Stimulated activated CD8-positive, alpha-beta memory T cell treated with anti-CD3 and anti-CD28 coated beads, Interleukin-7, amount 100 ng/mL, for 48 hours (primary cell): ENCODE data around the gene ZSWIM9.
A peak's percentile ranks its signal among the peaks of the same experiment; 100 is the strongest.

Experiments
- DNase-seq, 2 donors: peaks; one replicate each; pipeline ENCODE4 v3.0.0-alpha.2; 2020; ENCODE audit warnings: low read depth in 1 of 2; ENCODE audit errors: extremely low read depth in 1 of 2

The ZSWIM9 gene

DNA sequence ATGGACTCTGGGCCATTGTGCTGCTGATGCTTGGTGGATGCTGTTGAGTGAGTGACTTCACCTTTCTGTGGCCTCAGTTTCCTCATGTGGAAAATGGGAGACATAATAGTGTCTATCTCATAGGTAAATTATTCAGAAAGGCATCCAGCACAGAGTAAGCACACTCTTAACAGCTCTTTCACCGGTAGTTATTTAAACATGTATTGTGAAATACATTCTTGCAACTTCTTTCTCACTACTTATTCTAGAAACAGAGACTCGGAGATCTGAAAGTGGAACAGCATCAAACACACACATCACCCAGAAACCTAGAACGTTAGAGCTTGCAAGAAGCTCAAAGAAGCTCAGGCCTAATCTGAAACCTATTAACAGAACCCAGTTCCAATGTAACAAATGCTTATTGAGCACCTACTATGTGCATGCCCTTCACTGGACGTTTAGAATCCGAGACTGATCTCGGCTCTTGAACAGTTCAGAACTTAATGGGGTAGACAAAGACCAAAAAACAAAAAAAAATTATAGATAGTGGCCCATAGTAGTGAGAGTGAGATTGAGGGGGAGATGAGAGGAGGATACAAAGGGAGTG lies 4.1 kb downstream of the ZSWIM9 start:
- DNase-seq = no peak

DNA sequence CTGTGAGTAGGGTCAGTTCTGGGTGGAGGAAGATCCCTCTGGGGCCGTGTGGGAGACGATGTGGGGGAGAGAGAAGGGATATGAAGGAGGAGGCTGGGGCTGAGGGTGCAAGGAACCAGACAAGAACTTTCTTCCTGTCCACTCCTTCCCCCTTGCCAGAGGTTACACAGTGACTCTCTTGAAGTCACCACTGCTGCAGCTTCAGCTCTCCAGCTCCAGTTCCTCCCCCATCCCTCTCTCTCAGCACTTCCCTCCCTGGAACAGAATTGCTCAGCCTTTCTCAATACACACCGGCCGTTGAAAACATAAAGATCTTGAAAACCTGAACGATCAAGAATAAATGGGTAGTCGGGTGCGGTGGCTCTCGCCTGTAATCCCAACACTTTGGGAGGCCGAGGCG lies 5.1 kb downstream of the ZSWIM9 start:
- no peak for DNase-seq

DNA sequence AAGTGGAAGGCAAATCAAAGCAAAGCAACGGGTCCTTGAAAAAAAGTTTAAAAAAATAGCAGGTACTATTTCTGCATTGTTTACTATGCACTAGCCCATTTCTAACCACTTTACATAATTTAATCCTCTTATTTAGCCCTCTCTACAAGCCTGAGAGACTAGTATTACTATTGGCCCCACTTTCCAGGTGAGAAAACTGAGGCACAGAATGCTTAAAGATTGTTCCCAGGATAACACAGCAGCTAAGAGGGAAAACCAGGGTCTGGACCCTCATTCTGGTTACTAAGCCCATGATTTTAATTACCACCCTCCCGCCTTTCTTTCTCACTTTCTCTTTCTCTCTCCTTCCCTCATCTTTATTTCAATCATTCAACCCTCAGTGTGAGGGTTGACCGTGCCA lies 5.7 kb downstream of the ZSWIM9 start:
- DNase-seq = no peak

DNA sequence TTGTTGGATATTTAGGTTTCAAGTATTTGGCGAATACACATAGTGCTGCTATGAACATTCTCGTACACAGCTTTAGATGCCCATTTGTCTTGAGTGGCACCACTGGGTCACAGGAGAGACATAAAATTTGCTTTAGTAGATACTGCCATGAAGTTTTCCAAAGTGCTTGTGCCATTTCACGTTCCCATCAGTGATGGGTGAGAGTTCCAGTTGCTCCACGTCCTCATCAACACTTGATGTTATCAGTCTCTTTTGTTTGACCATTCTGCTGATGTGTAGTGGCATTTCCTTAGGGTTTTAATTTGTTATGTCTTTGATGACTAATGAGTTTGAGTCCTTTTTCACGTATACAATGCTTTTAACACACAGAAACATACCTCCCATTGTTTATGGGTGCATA lies 11.0 kb downstream of the ZSWIM9 start:
- no peak for DNase-seq

DNA sequence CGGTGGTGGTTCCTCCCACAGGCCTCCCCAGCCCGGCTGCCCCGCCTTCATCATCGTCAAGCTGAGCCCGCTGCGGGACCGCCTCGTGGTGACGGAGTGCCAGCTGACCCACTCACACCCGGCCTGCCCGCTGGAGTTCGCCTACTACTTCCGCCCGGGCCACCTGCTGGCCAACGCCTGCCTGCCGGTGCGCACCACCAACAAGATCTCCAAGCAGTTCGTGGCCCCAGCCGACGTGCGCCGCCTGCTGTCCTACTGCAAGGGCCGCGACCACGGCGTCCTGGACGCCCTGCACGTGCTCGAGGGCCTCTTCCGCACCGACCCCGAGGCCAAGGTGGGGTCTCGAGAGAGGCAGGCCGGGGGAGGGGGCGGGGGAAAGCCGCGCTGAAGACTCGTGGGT lies 12.0 kb downstream of the ZSWIM9 start:
- no peak for DNase-seq

DNA sequence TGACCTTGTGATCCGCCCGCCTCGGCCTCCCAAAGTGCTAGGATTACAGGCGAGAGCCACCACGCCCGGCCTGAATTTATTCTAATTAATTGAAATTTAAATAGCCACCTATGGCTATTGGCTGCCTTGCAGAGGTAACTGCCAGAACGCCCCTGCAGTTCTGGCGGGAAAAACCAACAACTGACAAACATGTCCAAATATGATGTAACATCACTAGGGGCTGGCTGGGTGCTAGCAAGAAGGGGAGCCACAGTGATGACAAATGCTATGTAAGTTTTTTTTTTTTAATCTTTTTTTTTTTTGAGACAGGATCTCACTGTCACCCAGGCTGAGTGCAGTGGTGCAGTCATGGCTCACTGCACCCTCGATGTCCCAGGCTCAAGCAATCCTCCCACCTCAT lies 12.9 kb downstream of the ZSWIM9 start:
- no peak for DNase-seq

DNA sequence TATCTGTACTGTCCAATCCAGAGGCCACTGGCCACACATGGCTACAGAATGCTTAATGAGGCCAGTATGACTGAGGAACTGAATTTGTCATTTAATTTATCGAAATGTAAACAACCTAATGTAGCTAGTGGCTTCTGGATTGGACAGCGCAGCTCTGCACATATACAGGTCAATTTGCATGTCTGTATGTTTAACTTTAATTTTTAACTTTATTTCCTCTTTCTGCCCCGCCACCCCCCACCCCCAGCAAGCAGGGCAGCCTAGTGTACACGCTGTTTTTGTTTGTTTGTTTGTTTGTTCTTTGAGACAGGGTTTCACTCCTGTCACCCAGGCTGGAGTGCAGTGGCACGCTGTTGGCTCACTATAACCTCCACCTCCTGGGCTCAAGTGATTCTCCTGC lies 15.5 kb downstream of the ZSWIM9 start:
- no peak for DNase-seq

DNA sequence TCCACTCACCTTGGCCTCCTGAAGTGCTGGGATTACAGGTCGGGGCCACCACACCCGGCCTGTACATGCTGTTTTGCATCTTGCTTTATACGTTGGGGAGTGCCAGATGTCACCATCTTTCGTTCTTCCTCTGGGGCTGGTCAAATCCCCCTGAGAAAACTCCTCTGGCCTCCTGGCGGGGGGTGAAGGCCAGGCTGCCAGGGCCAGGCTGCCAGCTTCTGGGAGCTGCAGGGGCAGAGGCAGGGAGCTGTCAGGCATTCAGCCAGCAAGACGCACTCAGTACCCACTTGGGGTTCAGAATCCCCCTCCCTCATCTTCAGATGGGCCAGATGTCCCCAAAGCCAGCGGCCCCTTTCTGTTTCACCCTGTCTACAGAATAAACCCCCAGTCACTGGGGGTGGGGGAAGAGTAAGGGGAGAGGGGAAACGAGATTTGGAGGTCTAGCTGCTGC lies 16.1 kb downstream of the ZSWIM9 start:
- no peak for DNase-seq

DNA sequence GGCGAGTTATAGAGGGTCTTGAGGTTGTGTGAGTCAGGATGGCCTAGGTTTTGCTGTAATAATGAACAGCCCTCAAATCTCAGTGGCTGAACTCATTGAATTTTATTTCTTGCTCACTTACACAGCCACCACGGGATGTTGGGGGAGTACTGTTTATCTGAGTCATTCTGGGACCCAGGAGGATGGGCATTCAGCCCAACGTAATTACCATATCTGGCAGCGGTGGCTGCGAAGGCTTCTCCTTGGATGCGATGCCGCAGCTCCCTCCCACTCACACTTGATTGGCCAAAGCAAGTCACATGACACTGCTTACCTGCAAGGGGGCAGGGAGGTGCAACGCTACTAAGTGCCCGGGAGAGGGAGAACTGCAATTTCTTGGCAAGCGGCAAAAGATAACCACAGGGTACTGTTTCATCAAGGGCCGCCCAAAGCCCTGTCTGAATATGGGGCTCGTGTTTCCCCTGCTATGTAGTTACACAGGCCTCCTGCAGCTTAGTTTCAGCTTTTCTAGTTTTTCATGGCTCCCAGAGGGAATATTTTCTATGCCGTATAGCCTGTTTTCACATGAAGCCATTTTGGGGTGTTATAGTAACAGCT lies 19.9 kb downstream of the ZSWIM9 start:
- DNase-seq = peak; percentile 25 to 32

DNA sequence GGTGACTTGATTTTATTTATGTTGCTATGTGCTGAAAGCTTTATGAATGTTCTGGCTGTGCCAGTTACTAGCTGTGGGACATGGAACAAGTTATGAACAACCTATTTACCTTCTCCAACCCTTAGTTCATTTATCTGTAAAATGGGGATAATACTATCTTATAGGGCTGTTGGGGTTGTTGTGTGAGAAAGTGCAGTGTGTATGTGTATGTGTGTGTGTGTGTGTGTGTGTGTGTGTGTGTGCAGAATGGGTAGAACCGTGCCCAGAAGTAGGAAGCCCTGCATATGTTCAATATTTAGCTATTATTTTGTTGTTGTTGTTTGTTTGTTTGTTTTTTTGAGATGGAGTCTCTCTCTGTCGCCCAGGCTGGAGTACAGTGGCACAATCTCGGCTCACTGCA lies 20.4 kb downstream of the ZSWIM9 start:
- no peak for DNase-seq

DNA sequence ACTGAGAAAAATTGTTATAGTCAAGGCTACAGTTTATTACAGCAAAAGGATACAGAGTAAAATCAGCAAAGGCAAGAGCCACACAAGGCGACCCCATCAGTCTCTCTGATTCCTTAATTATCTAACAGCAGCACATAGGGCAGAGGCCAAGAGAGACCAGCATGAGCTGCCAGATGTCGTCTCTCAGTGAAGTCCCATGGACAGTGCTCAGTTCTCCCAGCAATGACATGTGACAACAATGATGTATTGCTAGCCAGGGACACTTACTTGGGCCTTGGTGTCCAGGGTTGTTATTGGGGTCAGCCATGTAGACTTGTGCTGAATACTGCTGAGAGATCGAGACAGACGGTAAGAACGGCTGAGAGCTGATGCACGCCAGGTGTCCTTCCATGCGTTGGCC lies 22.3 kb downstream of the ZSWIM9 start:
- DNase-seq = no peak

DNA sequence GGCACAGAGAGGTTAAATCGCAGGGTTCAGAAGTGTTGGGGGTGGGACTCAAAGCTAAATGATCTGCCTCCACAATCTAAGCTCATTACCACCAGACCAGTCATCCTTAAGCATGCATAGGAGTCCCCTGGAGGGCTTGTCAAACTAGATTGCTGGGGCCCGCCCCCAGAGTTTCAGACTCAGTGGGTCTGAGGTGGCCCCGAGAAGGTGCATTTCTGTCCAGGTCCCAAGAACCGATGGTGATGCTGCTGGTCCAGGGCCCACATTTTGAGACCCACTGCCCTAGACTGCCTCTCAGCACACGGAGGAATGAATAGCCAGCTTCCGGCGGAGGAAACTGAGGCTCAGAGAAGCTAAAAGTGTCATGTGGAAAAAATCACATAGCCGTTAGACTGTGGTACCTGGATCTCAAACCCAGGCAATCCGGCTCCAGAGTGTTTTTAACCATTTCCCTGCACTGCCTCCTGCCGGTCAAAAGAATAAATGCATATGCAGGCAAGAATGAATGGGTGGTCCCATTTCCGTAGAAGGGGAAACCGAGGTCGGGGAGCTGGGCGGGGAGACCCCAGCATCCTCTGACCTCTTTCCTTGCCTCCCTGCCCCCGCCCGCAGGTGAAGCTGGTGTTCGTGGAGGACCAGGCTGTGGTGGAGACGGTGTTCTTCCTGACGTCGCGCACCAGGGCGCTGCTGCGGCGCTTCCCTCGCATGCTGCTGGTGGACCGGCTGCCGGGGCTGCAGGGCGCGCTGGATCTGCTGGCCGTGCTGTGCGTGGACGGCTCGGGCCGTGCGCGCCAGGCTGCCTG lies 23.8 kb downstream of the ZSWIM9 start:
- DNase-seq = no peak

DNA sequence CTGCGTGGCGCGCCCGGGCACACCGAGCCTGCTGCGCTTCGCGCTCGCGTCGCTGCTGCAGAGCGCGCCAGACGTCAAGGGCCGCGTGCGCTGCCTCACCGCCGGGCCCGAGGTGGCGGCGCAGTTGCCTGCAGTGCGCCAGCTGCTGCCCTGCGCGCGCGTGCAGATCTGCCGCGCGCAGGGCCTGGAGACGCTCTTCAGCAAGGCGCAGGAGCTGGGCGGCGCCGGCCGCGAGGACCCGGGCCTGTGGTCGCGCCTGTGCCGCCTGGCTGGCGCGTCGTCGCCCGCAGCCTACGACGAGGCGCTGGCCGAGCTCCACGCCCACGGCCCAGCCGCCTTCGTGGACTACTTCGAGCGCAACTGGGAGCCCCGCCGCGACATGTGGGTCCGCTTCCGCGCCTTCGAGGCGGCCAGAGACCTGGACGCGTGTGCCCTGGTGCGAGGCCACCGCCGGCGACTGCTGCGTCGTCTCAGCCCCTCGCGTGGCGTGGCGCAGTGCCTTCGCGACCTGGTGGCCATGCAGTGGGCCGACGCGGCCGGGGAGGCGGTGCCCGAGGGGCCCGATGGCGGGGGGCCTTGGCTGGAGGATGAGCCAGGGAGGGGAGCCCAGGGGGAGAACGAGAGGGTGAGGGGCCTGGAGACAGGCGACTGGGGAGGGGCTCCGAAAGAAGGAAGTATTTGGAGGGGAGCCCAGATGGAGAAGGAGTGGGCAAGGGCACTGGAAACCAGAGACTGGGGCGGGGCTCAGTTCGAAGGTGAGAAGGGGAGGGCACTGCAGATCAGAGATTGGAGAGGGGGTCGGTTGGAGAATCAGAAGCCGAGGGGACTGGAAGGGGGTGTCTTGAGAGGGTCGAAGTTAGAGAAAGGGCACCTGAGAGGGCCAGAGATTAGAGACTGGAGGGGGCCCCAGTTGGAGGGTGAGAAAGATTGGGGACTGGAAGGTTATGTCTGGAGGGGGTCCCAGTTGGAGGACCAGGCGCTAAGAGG lies 24.7 kb downstream of the ZSWIM9 start:
- DNase-seq = no peak

DNA sequence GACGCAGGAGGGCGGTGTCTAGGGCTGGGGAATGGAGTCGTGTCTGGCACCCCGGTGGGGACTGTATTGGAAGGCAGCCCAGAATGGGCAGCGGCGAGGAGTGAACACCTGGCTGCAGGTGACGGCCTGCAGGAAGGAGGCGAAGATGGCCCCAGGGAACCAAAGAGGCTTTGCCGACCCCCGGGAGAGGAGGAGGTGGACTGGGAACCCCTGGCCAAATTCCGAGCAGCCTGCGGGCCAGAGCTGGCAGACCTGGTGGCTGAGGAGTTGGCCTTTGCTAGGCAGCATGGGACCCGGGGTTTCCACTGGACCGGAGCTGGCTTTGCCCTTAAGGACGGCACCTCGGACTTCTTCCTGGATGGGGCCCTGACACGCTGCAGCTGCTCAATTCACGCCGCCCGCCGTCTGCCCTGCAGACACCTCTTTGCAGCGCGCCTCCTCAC lies 25.9 kb downstream of the ZSWIM9 start:
- DNase-seq = no peak

DNA sequence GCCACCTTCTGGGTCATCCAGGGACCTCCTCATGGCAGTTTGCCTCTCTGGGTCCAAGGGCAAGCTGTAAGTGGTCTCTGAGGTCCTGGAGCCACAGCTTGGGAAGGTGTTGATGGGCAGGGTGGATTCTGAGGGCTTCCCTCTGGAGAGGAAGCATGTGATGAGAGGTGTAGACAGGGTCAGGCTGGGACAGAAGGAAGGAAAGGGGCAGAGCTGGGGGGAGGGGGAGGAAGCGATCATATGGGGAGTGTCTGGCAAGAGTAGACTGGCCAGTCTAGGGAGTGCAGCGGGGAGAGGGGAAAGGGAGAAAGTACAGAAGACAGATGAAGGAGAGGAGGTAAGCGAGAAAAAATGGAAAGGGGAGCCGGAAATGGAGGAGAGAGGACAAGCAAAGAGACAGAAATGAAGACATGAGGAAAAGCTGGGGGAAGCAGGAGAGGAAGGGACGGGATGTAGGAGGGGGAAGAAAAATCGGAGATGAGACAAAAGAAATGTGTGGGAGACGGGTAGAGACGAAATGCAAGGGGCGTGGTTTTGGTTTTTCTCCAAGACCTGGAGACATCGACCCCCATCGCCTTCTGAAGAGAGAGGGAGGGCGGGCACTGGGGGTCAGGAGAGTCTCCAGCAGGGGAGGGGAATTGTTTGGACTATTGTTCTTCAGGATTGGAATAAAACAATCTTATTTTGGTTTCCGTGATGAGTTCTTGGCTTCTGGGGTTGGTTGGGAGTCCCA lies 26.6 kb downstream of the ZSWIM9 start:
- no peak for DNase-seq

DNA sequence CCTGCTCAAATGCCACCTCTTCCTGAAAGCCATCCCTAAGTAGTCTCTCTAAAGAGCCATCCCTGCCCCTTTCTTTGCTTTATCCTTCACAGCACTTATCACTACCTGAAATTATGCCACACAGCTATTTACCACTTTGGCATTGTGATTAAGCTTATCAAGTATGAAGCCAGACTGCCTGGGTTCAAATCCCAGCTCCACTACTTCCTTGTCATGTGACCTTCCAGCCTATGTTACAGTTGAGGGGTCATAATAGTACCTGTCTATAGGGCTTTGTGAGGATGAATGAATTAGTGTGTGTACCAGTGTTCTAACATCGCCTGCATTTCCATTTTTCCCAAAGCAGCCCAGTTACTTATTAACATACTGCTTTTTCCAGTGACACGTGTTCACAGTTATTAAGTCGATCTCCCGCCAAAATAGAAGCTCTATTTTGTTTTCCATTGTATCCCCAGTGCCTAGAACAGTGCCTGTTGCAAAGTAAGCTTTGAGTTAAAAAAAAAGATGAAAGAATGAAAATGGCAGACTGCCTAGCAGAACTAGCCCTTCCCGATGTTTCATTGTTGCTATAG lies 32.8 kb downstream of the ZSWIM9 start:
- peak in 1 of 2 donors; percentile 16 for DNase-seq

DNA sequence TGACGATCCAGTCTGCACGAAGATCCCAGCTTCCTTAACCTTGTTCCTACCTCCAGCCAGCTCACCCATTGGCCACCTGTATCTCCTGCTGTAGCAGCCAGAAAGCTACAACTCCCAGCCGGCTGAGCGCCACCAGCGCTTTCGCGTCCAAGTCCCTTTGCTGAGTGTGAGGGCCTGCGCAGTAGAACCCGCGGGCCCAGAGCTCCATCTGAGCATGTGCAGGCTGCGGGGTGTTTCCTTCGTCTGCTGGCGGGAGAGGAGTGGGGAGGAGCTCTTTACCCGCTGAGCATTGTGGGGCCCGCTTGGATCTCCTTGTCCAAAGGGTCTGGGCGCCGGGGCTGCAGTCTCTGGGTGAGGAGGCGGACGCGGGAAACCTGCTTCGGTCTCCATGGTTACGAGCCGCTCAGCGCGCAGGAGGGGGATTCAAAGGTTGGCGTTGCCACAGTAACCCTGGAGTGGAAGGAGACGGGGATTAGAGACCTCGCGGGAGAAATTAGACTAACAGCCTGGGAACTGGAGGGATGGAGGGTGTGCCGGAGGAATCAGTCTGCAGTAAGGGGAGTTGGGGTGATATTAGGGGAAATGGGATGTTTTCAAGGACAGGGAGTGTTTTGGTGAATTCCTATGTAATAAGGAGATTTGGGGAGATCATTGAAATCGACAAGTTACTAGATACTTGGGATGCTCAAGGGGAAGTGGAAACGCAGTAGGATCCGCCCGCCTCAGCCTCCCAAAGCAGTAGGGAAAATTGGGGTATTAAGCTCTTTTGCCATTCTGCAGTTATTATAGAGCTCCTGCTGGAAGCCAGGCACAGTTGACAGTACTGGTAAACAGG lies 33.5 kb downstream of the ZSWIM9 start:
- DNase-seq = peak; percentile 87 to 94

DNA sequence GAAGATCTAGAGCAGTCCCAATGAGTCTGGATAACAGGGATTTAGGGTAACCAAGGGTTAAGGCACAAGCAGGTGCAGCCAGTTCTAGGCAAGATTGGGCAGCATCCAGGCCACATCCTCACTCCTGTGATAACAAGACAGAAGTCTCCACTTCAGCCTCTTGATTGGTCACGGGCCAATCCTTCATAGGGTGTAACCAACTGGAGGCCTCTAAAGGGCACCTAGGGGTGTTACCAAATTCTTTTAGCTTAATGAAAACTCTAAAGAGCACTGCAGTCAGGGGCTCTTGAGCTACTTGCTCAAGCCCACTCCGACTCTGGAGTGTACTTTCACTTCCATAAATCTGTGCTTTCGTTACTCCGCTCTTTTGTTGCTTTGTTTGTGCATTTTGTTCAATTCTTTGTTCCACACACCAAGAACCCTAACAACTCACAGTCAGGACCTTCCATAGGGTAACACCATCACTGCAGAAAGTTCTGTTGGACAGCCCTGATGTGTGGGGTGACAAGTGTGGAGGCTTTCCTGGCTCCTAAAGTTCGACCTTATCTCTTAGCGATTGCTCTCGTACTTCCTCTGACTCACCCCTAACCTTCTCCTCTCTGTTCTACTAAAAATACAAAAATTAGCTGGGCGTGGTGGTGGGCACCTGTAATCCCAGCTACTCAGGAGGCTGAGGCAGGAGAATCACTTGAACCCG lies 36.1 kb downstream of the ZSWIM9 start:
- no peak for DNase-seq

DNA sequence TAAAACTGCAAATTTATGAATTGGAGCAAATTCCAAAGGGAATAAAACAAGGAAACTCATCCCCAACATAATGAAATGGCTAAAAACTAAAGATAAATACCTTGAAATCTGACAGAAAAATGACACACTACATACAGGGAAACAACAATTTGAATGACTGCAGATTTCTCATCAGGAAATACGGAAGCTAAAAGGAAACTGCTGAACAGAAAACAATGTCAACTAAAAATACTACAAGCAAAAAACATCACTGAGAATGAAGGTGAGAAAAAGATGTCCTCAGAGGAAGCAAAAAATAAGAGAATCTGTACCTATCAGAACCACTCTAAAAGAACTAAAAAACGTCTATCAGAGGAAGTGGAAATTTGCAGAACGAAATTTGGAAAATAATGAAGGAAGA lies 39.5 kb downstream of the ZSWIM9 start:
- DNase-seq = no peak
